ENCODE results near the gene USP10.

Gene USP10

DNA sequence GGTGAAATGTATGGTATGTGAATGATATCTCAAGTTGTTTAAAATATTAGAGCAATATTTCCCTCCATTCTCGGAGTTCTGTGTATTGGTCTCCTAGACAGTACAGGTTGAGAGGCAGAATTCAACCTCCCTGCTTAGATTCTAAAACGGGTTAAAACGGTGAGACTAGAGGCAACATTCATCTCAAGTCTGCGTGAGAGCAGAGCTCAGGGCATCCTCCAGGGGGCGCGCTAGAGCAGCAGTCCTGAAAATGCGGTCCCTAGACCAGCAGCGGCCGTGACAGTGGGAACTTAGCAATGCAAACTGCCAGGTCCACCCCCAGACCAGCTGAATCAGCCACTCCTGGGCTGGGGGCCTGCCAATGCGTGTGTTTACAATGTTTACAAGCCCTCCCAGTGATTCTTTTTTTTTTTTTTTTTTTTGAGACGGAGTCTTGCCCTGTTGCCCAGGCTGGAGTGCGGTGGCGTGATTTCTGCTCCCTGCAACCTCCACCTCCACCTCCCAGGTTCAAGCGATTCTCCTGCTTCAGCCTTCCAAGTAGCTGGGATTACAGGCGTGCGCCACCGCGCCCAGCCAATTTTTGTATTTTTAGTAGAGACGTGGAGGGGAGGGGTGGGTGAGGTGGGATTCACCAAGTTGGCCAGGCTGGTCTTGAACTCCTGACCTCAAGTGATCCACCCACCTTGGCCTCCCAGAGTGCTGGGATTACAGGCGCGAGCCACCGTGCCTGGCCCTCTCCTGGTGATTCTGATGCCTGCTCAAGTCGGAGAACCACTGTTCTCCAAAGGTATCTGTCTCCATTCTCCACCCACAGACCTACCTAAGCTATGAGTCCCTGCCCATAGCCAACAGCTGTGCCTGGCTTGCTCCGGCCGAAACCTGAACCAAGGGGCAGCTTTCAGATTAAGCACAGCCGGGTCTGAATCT, 27.3 kb upstream of the USP10 start:
- H3K4me3 ChIP-seq (ENCODE audit: low read depth, low read length), result no peak overlapping the region
- no peak for DNase-seq (ENCODE audit: low read depth, low spot score)
- CTCF ChIA-PET, result interaction anchor here (0.6 to 23.7 kb wide), 41 partner anchors 8 to 526 kb away, joined by 3 to 665 read pairs (median 4); partner anchors contain the start of gene KLHL36
- TF ChIP-seq, protein P1, sequence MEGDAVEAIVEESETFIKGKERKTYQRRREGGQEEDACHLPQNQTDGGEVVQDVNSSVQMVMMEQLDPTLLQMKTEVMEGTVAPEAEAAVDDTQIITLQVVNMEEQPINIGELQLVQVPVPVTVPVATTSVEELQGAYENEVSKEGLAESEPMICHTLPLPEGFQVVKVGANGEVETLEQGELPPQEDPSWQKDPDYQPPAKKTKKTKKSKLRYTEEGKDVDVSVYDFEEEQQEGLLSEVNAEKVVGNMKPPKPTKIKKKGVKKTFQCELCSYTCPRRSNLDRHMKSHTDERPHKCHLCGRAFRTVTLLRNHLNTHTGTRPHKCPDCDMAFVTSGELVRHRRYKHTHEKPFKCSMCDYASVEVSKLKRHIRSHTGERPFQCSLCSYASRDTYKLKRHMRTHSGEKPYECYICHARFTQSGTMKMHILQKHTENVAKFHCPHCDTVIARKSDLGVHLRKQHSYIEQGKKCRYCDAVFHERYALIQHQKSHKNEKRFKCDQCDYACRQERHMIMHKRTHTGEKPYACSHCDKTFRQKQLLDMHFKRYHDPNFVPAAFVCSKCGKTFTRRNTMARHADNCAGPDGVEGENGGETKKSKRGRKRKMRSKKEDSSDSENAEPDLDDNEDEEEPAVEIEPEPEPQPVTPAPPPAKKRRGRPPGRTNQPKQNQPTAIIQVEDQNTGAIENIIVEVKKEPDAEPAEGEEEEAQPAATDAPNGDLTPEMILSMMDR (IDR thresholded peaks at IDR 0.05; ENCODE audit: insufficient read depth, low read length, missing control alignments), result peak; percentile 89
- POLR2A ChIA-PET, result no interaction called here

DNA sequence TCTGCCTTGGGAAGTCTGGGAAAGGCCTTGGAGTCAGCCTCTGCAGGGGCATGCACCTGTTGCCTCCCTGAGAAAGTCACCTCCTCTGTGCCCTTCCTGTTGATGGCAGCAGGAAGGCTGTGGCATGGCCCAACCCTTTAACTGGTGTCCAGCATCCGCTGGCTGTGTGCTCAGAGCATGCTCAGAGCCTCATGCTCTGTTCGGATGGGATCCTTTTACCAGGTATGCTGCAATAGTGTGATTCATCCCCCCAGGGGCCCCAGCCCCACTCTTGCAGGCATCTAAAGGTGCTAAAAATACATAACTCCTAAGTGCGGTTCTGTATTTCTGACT, 26.6 kb upstream of the USP10 start:
- ChIA-PET POLR2A (no interaction called here), CTCF (interaction anchor here (0.6 to 23.7 kb wide), 18 partner anchors 8 to 526 kb away, joined by 3 to 665 read pairs (median 12); partner anchors contain the start of gene KLHL36)
- H3K4me3 ChIP-seq (ENCODE audit: low read depth, low read length), result no peak overlapping the region
- TF ChIP-seq, protein P1 (IDR thresholded peaks at IDR 0.05; ENCODE audit: insufficient read depth, low read length, missing control alignments), result no peak
- DNase-seq (ENCODE audit: low read depth, low spot score), result no peak

DNA sequence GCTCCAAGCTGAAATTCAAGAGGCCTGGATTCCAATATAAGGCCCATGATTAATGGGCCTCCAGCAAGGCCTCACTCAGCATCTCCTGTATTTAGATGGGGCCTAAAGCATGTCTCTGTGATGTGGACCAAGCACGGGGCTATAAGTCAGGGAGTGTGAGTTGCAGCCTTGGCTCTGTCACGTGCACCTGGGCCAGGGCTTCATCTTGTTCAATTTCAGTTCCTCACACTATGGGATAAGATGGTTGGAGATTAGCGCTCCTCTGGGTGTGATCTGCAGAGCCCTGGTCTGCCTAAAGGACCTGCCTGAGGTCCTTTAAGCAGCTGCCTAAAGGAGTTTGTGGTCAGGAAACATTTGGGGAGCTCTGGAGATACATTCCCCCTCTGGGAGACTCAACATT, 26.2 kb upstream of the USP10 start:
- TF ChIP-seq, protein P1 (IDR thresholded peaks at IDR 0.05; ENCODE audit: insufficient read depth, low read length, missing control alignments), result no peak
- CTCF ChIA-PET, result interaction anchor here (1.2 to 23.7 kb wide), 11 partner anchors 7 to 163 kb away, joined by 3 to 665 read pairs (median 23); partner anchors contain the start of gene KLHL36
- H3K4me3 ChIP-seq (ENCODE audit: low read depth, low read length), result no peak overlapping the region
- POLR2A ChIA-PET, result no interaction called here
- no peak for DNase-seq (ENCODE audit: low read depth, low spot score)

DNA sequence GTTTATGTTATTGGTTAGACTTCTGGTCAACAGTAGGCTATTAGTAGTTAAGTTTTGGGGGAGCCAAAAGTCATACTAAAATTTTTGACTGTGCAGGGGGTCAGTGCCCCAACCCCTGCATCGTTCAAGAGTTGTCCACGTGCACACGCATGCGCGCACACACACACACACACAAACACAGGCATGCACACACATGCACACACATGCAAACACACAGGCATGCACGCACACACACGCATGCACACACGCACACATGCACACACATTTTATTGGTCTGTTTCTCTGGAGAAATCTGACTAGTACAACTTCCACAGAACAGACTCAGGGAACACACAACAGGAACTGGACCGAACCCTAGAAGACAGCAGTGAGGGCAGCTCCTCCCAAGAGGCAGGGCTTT, 24.4 kb upstream of the USP10 start:
- ChIA-PET CTCF (interaction anchor here (4.4 to 23.7 kb wide), 4 partner anchors 11 to 50 kb away, joined by 39 to 665 read pairs (median 116); no protein-coding TSS in a partner anchor), POLR2A (no interaction called here)
- DNase-seq (ENCODE audit: low read depth, low spot score), result no peak
- no peak overlapping the region for H3K4me3 ChIP-seq (ENCODE audit: low read depth, low read length)
- TF ChIP-seq, protein P1 (IDR thresholded peaks at IDR 0.05; ENCODE audit: insufficient read depth, low read length, missing control alignments), result no peak

DNA sequence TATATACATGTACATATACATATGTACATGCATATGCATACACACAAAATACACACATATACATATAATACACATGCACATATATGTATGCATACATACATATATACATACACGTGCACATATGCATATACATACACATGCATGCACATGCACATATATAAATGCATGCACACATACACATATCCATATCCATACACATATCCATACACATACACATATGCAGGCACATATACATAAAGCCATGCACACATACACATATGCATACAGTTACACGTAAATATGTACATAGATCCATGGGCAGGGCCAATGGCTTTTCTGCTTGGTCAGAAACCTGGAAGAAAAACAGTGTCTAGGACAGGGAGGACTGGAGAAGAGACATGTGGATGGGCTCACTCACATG, 23.9 kb upstream of the USP10 start:
- ChIA-PET POLR2A (no interaction called here), CTCF (interaction anchor here (5.1 to 23.7 kb wide), 2 partner anchors 11 to 50 kb away, joined by 123 to 665 read pairs; no protein-coding TSS in a partner anchor)
- TF ChIP-seq, protein P1 (IDR thresholded peaks at IDR 0.05; ENCODE audit: insufficient read depth, low read length, missing control alignments), result no peak
- no peak overlapping the region for H3K4me3 ChIP-seq (ENCODE audit: low read depth, low read length)
- no peak for DNase-seq (ENCODE audit: low read depth, low spot score)

All from AG04449 (cell line).